Activated effector memory CD4-positive, alpha-beta T cell treated with anti-CD3 and anti-CD28 coated beads, Interleukin-2, amount 50 U/mL, for 16 hours (primary cell): ENCODE measurements around the gene NFIX.

Experiments used
- DNase-seq: peaks from one replicate; pipeline ENCODE4 v3.0.0-alpha.2; 2020

The NFIX gene

GRCh38 chr19:13115936-13116281 lies 120.6 kb downstream of the NFIX start:
- no peak for DNase-seq

- peak; percentile 97 for DNase-seq
Measured at GRCh38 chr19:13116282-13117175, 121.3 kb downstream of the NFIX start, which contains the start of gene TRMT1. TRMT1 (minus strand) TSS chr19:13116740; CDS start chr19:13116399, 341 bp downstream.

- no peak for DNase-seq
Measured at GRCh38 chr19:13117176-13117771, 122.0 kb downstream of the NFIX start.

DNA sequence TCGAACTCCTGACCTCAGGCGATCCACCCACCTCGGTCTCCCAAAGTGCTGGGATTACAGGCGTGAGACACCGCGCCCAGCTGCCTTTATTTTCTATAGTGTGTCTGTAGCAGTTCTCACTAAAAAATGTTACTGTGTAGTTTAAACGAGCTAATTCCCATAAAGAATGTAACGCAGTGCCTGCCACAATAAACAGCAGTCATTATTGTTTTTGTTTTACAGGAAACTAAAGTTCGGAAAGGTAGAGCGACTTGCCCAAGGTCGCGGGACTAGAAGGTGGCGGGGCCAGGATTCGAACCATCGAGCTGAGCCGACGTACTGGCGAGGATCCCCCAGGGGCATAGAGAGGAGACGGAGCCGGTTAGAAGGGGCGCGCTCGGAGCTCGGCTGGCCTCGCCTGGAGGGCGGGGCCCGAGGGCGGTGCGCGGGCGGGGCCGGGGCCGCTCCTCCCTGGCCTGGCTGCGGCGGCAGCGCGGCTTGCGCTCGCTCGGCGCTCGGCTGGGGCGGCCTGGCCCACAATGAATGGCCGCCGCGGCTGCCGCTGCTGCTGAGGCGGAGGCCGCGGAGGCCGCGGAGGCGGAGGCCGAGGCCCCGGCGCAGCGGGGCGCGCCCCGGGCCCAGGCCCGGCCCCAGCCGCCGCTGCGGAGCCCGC lies 122.6 kb downstream of the NFIX start, which contains the start of gene NACC1:
NACC1 (plus strand) TSS at position 493 of the 652 bp plus-strand sequence. CDS start 16,944 bp downstream, outside the sequence.
- peak; percentile 96 for DNase-seq

GRCh38 chr19:13118424-13119193 lies 123.3 kb downstream of the NFIX start:
- DNase-seq, result peak; percentile 73

- DNase-seq, result no peak
Measured at GRCh38 chr19:13119627-13120026, 124.4 kb downstream of the NFIX start.

DNA sequence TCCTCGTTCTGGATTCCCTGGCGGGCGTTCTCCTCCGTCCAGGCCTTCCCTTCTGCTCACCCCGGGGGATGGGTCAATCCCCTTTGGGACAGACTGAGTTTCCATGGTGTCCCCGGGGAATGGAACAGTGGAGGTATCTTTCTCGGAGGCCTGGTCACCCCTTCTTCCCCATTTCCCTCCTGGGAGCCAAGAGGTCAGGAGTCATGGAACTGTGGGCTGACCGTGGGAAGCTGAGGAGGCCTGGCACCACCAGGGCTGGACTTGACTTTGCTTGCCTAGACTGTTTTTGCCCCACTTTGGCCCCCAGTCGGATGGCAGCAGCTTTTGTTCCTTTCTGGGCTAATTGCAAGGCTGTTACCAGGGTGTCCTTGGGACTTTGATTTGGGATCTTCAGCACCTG lies 124.8 kb downstream of the NFIX start:
- no peak for DNase-seq

DNA sequence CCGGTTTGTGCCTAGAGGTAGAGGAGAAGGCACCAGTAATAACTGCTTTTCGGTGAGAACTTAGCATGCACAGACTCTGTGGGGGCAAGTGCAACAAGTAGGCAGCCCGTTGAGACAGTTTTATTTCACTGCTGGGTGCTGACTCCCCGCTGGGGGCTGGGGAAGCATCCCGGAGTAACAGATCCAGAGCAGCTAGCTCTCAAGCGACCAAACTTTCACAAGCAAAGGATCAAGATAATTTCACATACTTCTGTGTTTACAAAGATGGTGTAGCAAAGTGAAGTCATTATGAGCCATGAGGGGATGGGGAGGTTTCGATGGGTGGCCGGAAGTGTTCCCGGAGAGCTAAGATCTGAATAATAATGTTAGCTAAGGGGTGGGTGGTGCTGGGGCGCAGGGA lies 125.5 kb downstream of the NFIX start:
- no peak for DNase-seq

GRCh38 chr19:13121551-13122274 lies 126.4 kb downstream of the NFIX start:
- no peak for DNase-seq

- no peak for DNase-seq
Measured at GRCh38 chr19:13122275-13122878, 127.1 kb downstream of the NFIX start.

DNA sequence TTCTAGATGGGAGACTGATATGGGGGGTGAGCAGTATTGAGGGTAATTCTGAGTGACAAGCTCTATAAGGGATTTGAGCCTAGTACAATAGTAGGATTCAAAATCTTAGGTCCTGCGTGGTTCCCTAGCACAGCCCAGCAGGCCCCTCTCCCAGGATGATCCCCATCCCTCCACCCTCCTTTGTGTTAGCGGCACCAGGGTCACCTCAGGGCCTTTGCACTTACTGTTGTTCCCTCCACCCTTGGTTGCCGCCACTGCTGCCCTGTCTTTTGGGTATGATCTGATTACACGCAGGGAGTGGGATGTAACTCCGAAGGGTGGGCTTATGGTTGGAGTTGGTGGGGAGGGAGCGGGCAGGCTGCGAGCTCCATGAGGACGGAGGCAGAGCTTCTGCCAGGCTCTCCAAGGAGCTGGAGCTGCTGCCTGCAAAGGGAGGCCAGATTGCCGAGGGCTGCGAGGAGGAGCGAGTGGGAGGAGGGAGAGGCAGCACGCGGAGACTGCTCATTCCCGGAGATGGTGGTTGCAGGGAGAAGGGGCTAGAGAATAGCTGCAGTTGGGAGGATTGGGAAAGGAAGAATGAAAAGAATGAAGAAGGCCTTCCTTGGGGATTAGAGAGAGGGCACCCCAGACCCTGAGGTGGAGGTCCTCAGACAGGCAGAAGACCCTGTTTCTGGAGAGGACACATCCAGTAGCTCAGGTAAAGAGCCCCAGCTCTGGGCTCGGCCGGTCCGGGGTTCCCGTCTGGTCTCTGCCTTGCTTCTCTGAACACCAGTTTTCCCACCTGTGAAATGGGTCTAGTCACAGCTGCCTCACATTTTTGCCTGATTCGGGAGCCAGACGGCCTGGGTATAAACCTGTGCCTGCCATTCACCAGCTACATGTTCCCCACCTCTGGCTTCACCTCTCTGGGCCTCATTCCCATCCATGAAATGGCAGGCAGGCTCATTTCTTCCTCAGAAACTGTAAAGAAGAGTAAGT lies 128.0 kb downstream of the NFIX start:
- DNase-seq, result no peak

- no peak for DNase-seq
Measured at GRCh38 chr19:13127051-13127450, 131.8 kb downstream of the NFIX start.

- no peak for DNase-seq
Measured at GRCh38 chr19:13127811-13128575, 132.7 kb downstream of the NFIX start.

GRCh38 chr19:13128583-13128982 lies 133.3 kb downstream of the NFIX start:
- no peak for DNase-seq

- DNase-seq, result no peak
Measured at GRCh38 chr19:13129384-13129783, 134.1 kb downstream of the NFIX start.

DNA sequence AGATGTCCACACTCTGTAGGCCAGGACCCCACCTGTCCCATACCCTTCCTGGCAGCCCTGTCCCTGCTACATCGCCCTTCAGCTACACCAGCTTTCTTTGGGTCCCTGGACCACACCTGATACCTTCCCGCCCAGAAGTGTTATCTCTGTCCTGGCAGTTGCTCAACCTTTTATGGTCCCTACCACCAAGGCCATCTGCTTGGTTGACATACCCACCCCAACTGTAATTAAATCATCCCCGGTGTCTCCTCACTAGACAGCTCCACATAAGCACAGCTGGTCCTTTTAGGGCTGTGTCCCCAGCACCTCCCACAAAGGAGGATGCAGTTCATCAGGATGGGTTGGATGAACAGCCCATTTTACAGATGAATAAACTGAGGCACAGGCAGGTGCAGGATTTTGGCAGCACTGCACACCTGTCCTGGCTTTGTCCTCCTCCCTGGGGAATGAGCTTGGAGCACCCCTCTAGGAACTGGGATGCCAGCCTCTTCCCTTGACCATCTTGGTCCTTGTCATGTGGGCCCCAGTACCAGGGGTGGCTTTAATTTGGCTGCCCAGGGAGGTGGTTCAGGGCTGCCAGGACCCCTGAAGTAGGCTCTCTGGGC lies 135.7 kb downstream of the NFIX start:
- no peak for DNase-seq

- DNase-seq, result peak; percentile 86
Measured at GRCh38 chr19:13132471-13133180, 137.4 kb downstream of the NFIX start.

GRCh38 chr19:13133241-13133870 lies 138.1 kb downstream of the NFIX start:
- no peak for DNase-seq
